AG04449 (cell line): Measurements from ENCODE around the gene TAPBPL.
"Not testable (repeated sequence)": the region's sequence is repeated elsewhere in the genome, so short reads cannot be mapped to it uniquely, and the experiment has no call there.

ENCODE experiments used
- CTCF ChIA-PET: fragments of 350-600 bp; formaldehyde crosslinking; extraction: SDS; loops from one replicate; lab custom pipeline; 2021; ENCODE audit warnings: antibody characterized with exemption; lab: Yijun Ruan, JAX
- POLR2A ChIA-PET: fragments of 400-600, 350-600 bp; formaldehyde crosslinking; extraction: SDS; loops from one replicate; lab custom pipeline; 2020; ENCODE audit warnings: antibody characterized with exemption, inconsistent platforms; lab: Yijun Ruan, JAX
- DNase-seq: peaks from one replicate; pipeline ENCODE4 v3.0.0-alpha.2; 2010; ENCODE audit warnings: low read depth, low spot score
- H3K4me3 ChIP-seq: 2 replicates; pipeline ENCODE4 v1.5.1; 2011; ENCODE audit warnings: low read depth, mild to moderate bottlenecking, control low read depth, low read length
- TF ChIP-seq, protein P1 (sequence below): IDR thresholded peaks from one replicate; pipeline ENCODE4 v1.5.1; 2011; ENCODE audit warnings: mild to moderate bottlenecking, moderate library complexity, low read length, control low read depth, inconsistent platforms; ENCODE audit not compliant: insufficient read depth; ENCODE audit errors: missing control alignments

The TAPBPL gene

DNA sequence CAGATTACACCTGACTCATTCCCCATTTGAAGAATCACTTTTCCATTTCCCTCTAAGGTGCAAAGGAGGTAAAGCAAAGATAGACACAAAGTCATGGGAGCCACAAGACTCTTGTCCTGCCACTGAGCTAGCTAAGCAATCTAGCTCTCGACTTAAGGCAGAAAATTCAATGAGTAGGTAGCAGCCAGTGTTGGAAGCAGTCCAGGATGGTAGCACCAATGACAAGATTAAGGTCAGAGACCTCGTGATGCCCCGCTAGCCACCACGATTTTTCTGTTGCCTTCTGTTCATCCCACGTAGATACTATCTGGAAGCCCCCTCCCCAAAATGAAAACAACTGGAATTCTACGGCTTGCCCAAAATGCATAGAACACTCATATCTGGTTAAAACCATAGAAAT lies 17.2 kb downstream of the TAPBPL start:
- no peak for DNase-seq
- ChIA-PET POLR2A (interaction anchor here (0.7 to 3.0 kb wide), 4 partner anchors 10 to 82 kb away, joined by 3 to 31 read pairs (median 15); partner anchors contain the start of gene TAPBPL), CTCF (interaction anchor here (0.9 to 2.1 kb wide), 6 partner anchors 12 to 143 kb away, joined by 3 to 11 read pairs (median 4); partner anchors contain the start of gene TAPBPL)
- TF ChIP-seq, protein P1, sequence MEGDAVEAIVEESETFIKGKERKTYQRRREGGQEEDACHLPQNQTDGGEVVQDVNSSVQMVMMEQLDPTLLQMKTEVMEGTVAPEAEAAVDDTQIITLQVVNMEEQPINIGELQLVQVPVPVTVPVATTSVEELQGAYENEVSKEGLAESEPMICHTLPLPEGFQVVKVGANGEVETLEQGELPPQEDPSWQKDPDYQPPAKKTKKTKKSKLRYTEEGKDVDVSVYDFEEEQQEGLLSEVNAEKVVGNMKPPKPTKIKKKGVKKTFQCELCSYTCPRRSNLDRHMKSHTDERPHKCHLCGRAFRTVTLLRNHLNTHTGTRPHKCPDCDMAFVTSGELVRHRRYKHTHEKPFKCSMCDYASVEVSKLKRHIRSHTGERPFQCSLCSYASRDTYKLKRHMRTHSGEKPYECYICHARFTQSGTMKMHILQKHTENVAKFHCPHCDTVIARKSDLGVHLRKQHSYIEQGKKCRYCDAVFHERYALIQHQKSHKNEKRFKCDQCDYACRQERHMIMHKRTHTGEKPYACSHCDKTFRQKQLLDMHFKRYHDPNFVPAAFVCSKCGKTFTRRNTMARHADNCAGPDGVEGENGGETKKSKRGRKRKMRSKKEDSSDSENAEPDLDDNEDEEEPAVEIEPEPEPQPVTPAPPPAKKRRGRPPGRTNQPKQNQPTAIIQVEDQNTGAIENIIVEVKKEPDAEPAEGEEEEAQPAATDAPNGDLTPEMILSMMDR, result no peak
- peak overlapping the region; percentile 2 for H3K4me3 ChIP-seq

DNA sequence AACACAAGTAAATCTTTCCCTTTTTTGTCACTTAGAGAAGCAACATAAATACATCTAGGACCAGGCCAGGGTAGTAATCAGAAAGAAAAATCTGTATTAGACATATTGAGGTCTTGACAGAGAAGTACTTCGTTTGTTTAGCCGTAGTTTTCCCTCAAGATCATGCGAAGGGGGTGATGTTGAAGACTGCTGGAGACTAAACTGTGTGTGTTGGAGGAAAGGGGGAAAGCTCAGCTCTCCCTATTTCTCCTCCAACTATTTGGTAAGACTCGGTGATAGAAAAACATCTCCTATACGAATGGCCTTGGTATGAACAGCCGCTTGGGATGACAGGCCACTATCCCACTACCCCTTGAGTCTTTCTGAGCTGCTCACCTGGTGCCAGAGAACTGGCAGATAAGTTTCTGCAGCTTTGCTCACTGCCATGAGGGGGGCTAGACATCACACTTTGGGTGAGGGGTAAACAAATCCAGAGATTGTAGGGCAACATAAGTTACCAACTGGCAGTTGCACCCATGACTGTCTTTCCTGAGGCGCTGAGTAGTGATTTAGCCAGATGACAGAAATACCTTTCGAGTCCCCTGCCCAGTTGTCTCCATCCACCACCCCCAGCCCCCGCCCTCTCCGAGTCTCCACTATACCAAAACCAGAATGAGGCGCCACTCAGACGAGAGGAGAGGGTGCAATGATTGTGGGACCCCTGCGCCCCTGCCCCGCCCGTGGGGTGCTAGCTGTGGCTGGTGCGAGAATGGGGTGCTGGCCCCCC lies 17.9 kb downstream of the TAPBPL start:
- ChIA-PET CTCF (interaction anchor here (0.7 to 2.1 kb wide), 13 partner anchors 11 to 190 kb away, joined by 3 to 11 read pairs (median 4); partner anchors contain the start of genes MRPL51 and TAPBPL), POLR2A (interaction anchor here (0.5 to 3.0 kb wide), 28 partner anchors 9 to 297 kb away, joined by 3 to 43 read pairs (median 5); partner anchors contain the start of genes CD27, GAPDH, LTBR and MRPL51)
- H3K4me3 ChIP-seq, result peak overlapping the region; percentile 88
- TF ChIP-seq, protein P1, result no peak
- DNase-seq, result no peak

DNA sequence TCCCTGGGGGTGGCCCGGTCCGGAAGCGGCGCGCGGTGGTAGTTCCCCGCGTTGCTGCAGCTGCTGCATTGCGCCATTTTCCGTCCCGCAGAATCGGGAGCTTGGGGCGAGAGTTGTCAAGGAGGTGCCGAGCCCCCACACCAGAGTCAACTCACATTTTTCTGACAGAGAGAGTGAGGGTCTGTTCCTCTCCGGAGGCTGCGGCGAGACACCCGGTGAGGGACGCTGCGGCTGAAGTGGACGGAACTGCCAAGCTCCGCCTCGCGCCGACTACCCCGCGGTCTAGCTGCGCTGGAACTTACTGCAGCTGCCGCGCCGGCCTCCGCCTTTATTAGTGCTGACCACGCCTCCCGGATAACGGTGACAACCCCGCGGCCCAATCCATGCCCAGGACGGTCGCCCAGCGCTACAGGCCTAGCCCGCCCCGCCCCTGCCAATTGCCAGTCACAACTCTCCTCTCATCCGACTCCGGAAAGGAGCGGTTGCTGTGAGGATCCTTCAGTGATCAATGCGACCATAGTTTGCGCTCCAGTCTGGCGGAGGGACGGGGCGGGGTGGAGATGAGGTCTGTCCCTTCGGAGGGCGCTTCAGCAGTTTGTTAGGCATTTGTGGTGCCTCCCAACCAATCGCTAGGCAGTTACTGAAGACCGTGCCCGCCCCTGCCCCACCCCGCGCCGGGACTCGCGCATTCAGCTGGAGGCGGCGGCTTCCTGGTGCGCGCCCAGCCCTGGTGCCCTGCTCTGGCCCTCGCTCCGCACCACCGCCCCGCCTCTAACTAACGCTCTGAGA lies 18.7 kb downstream of the TAPBPL start, which contains the start of gene VAMP1:
Gene VAMP1, minus strand, starts transcription at position 303 of the 789 bp plus-strand sequence. Its CDS starts 146 bp downstream, at position 157.
- CTCF ChIA-PET, result interaction anchor here (0.7 to 1.8 kb wide), 13 partner anchors 9 to 191 kb away, joined by 3 to 9 read pairs (median 3); partner anchors contain the start of genes MRPL51 and TAPBPL
- TF ChIP-seq, protein P1, result no peak
- DNase-seq, result peak; percentile 87
- POLR2A ChIA-PET, result interaction anchor here (0.6 to 3.0 kb wide), 36 partner anchors 8 to 296 kb away, joined by 3 to 43 read pairs (median 4); partner anchors contain the start of genes CD27, GAPDH, LTBR and MRPL51
- peak within 1 kb of the TSS; percentile 88 for H3K4me3 ChIP-seq

DNA sequence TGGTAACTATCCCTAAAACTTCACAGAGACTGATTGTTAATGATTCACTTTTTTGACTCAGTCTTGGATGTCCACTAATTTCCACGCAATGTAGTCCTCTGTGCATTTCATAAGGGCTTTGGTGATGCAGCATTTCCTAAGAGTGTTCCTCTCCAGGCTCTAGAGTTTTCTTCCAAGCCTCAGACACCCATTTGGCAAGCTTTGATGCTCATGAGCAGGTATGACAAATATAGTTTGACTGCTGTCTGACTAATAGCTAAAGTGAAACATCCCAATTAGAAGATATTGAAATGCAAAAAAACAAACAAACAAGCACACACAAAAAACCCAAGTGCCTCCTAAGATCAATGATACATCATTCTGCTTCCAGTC lies 20.1 kb downstream of the TAPBPL start:
- TF ChIP-seq, protein P1, result no peak
- no peak overlapping the region for H3K4me3 ChIP-seq
- CTCF ChIA-PET, result interaction anchor here (0.6 kb wide), 1 partner anchor 8 kb away, joined by 3 read pairs; no protein-coding TSS in a partner anchor
- POLR2A ChIA-PET, result interaction anchor here (2.7 kb wide), 1 partner anchor 63 kb away, joined by 33 read pairs; the partner anchor contains the start of gene GAPDH
- DNase-seq, result no peak

DNA sequence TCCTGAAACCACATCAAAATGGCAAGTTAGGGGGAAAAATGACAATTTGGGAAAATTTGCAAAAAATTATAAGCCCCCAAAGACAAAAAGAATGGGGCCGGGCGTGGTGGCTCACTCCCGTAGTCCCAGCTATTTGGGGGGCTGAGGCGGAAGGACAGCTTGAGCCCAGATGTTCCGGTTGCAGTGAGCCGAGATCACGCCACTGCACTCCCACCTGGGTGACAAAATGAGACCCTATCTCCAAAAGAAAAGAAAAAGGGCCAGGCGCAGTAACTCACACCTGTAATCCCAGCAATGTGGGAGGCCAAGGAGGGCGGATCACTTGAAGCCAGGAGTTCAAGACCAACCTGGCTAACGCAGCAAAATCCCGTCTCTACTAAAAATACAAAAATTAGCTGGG lies 20.6 kb downstream of the TAPBPL start:
- ChIA-PET POLR2A (no interaction called here), CTCF (interaction anchor here (0.6 kb wide), 1 partner anchor 8 kb away, joined by 3 read pairs; no protein-coding TSS in a partner anchor)
- H3K4me3 ChIP-seq, result no peak overlapping the region
- TF ChIP-seq, protein P1, result no peak
- DNase-seq, result no peak

DNA sequence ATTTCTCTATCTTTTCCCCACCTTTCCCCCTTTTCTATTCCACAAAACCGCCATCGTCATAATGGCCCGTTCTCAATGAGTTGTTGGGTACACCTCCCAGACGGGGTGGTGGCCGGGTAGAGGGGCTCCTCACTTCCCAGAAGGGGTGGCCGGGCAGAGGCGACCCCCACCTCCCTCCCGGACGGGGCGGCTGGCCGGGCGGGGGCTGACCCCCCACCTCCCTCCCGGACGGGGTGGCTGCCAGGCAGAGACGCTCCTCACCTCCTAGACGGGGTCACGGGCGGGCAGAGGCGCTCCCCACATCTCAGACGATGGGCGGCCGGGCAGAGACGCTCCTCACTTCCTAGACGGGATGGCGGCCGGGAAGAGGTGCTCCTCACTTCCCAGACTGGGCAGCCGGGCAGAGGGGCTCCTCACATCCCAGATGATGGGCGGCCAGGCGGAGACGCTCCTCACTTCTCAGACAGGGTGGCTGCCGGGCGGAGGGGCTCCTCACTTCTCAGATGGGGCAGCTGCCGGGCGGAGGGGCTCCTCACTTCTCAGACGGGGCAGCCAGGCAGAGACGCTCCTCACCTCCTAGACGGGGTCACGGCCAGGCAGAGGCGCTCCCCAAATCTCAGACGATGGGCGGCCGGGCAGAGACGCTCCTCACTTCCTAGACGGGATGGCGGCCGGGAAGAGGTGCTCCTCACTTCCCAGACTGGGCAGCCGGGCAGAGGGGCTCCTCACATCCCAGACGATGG lies 23.6 kb downstream of the TAPBPL start:
- POLR2A ChIA-PET, CTCF ChIA-PET: not testable (repeated sequence)

More for the DNA sequence above, 23.6 kb downstream of the TAPBPL start:
- not testable (repeated sequence) for H3K4me3 ChIP-seq, DNase-seq
